ENCODE data around the gene CEP55.
"Not testable (repeated sequence)": the region's sequence is repeated elsewhere in the genome, so short reads cannot be mapped to it uniquely, and the experiment has no call there.

Gene CEP55

GRCh38 chr10:93541402-93542357, 45.3 kb downstream of the CEP55 start:
- no peak overlapping the region for H3K9ac ChIP-seq (ENCODE audit: low read length)
- DNase-seq = no peak
- H3K4me1 ChIP-seq (ENCODE audit: low read length) = no peaks in the 10 kb centered on the region
- no peaks in the 10 kb centered on the region for H3K9me3 ChIP-seq (replicated peaks; ENCODE audit: insufficient read depth, low read length)
- no peak overlapping the region for H2AFZ ChIP-seq (ENCODE audit: low read length)
- no peaks in the 10 kb centered on the region for H3K27me3 ChIP-seq (replicated peaks; ENCODE audit: insufficient read depth, low read length)
- TF ChIP-seq EZH2phosphoT487 (IDR thresholded peaks at IDR 0.05; ENCODE audit: low read length) = no peak
- no peak for TF ChIP-seq EZH2 (optimal IDR thresholded peaks at IDR 0.05; ENCODE audit: low read depth, low read length)
- TF ChIP-seq CTCF (IDR thresholded peaks at IDR 0.05; ENCODE audit: low read length) = peak; percentile 38
- H3K9me2 ChIP-seq (replicated peaks; ENCODE audit: insufficient read depth, low read length) = no peaks in the 10 kb centered on the region
- no peaks in the 10 kb centered on the region for H3F3A ChIP-seq (ENCODE audit: insufficient read depth, low read length)
- H4K20me1 ChIP-seq (ENCODE audit: insufficient read depth, low read length) = no peaks in the 10 kb centered on the region
- no peaks in the 10 kb centered on the region for H3K79me2 ChIP-seq (ENCODE audit: low read length)
- no peak overlapping the region for H3K27ac ChIP-seq (ENCODE audit: low read length)
- no peak overlapping the region for H3K4me2 ChIP-seq (ENCODE audit: low read depth, low read length)
- no peak overlapping the region for H3K4me3 ChIP-seq (ENCODE audit: low read length)
- H3K36me3 ChIP-seq (replicated peaks; ENCODE audit: insufficient read depth, low read length) = no peaks in the 10 kb centered on the region

- Histone ChIP-seq H3K36me3 (replicated peaks; ENCODE audit: insufficient read depth, low read length) (no peaks in the 10 kb centered on the region), H4K20me1 (ENCODE audit: insufficient read depth, low read length) (no peaks in the 10 kb centered on the region), H3K27me3 (replicated peaks; ENCODE audit: insufficient read depth, low read length) (no peaks in the 10 kb centered on the region), H3K9me2 (replicated peaks; ENCODE audit: insufficient read depth, low read length) (no peaks in the 10 kb centered on the region), H3K4me1 (ENCODE audit: low read length) (no peaks in the 10 kb centered on the region), H3K9ac (ENCODE audit: low read length) (no peak overlapping the region), H3K4me3 (ENCODE audit: low read length) (no peak overlapping the region), H3K9me3 (replicated peaks; ENCODE audit: insufficient read depth, low read length) (no peaks in the 10 kb centered on the region), H3F3A (ENCODE audit: insufficient read depth, low read length) (no peaks in the 10 kb centered on the region), H3K27ac (ENCODE audit: low read length) (no peak overlapping the region), H3K79me2 (ENCODE audit: low read length) (no peaks in the 10 kb centered on the region), H2AFZ (ENCODE audit: low read length) (no peak overlapping the region), H3K4me2 (ENCODE audit: low read depth, low read length) (no peak overlapping the region)
- DNase-seq = no peak
- TF ChIP-seq CTCF (IDR thresholded peaks at IDR 0.05; ENCODE audit: low read length) (no peak; the same call in 1 of the 2 replicates), EZH2phosphoT487 (IDR thresholded peaks at IDR 0.05; ENCODE audit: low read length) (no peak), EZH2 (optimal IDR thresholded peaks at IDR 0.05; ENCODE audit: low read depth, low read length) (no peak)
Measured at GRCh38 chr10:93542358-93542791, 46.0 kb downstream of the CEP55 start.

GRCh38 chr10:93546995-93547394, 50.6 kb downstream of the CEP55 start:
- H4K20me1 ChIP-seq (ENCODE audit: insufficient read depth, low read length); H3K79me2 ChIP-seq (ENCODE audit: low read length); H3K9ac ChIP-seq (ENCODE audit: low read length); H3F3A ChIP-seq (ENCODE audit: insufficient read depth, low read length); H3K9me2 ChIP-seq (replicated peaks; ENCODE audit: insufficient read depth, low read length); H3K27ac ChIP-seq (ENCODE audit: low read length); H3K4me2 ChIP-seq (ENCODE audit: low read depth, low read length); DNase-seq; H3K4me1 ChIP-seq (ENCODE audit: low read length); H3K9me3 ChIP-seq (replicated peaks; ENCODE audit: insufficient read depth, low read length); H3K4me3 ChIP-seq (ENCODE audit: low read length); H2AFZ ChIP-seq (ENCODE audit: low read length); H3K36me3 ChIP-seq (replicated peaks; ENCODE audit: insufficient read depth, low read length); H3K27me3 ChIP-seq (replicated peaks; ENCODE audit: insufficient read depth, low read length): not testable (repeated sequence)

- Histone ChIP-seq H3F3A (ENCODE audit: insufficient read depth, low read length) (no peaks in the 10 kb centered on the region), H3K4me2 (ENCODE audit: low read depth, low read length) (no peak overlapping the region), H3K9me2 (replicated peaks; ENCODE audit: insufficient read depth, low read length) (no peaks in the 10 kb centered on the region), H2AFZ (ENCODE audit: low read length) (no peak overlapping the region), H3K27me3 (replicated peaks; ENCODE audit: insufficient read depth, low read length) (no peaks in the 10 kb centered on the region), H3K27ac (ENCODE audit: low read length) (no peak overlapping the region), H3K79me2 (ENCODE audit: low read length) (no peaks in the 10 kb centered on the region), H3K36me3 (replicated peaks; ENCODE audit: insufficient read depth, low read length) (no peaks in the 10 kb centered on the region), H3K9me3 (replicated peaks; ENCODE audit: insufficient read depth, low read length) (no peaks in the 10 kb centered on the region), H4K20me1 (ENCODE audit: insufficient read depth, low read length) (no peaks in the 10 kb centered on the region), H3K4me1 (ENCODE audit: low read length) (no peaks in the 10 kb centered on the region), H3K4me3 (ENCODE audit: low read length) (no peak overlapping the region), H3K9ac (ENCODE audit: low read length) (no peak overlapping the region)
- no peak for DNase-seq
- TF ChIP-seq CTCF (IDR thresholded peaks at IDR 0.05; ENCODE audit: low read length) (no peak), EZH2phosphoT487 (IDR thresholded peaks at IDR 0.05; ENCODE audit: low read length) (no peak), EZH2 (optimal IDR thresholded peaks at IDR 0.05; ENCODE audit: low read depth, low read length) (no peak)
Measured at GRCh38 chr10:93547522-93547921, 51.1 kb downstream of the CEP55 start.

Measured in MM.1S (cell line).